Activated B cell treated with CpG ODN at 0.5 μM for 24 hours (primary cell): ENCODE results near the gene ATP11C. TPM values are rescaled to one million over a fixed set of nuclear protein-coding genes. Genes with fewer than 3 reads are reported as not detected.

ENCODE experiments used
- ATAC-seq: fragments of 200-7000 bp; cut with Tn5 transposase; one replicate; pipeline ENCODE4 v1.10.0; 2021; ENCODE audit warnings: low read depth, mild to moderate bottlenecking, moderate library complexity
- CTCF ChIA-PET: fragments of 350-600 bp; sonication (Branson Sonifier 250); formaldehyde crosslinking; loops from one replicate; lab custom pipeline; 2021; ENCODE audit warnings: antibody characterized with exemption; lab: Charles Lee
- POLR2A ChIA-PET: fragments of 350-600 bp; sonication (Branson Sonifier 250); formaldehyde crosslinking; loops from one replicate; lab custom pipeline; 2021; ENCODE audit warnings: antibody characterized with exemption; lab: Charles Lee
- DNase-seq: peaks from one replicate; pipeline ENCODE4 v3.0.0; 2022
- H3K27ac Mint-ChIP-seq: one replicate; pipeline ENCODE4 v1.8.0; 2020; ENCODE audit warnings: mixed read lengths
- H3K27me3 Mint-ChIP-seq: one replicate; pipeline ENCODE4 v1.8.0; 2021; ENCODE audit warnings: mixed read lengths
- H3K36me3 Mint-ChIP-seq: one replicate; pipeline ENCODE4 v1.8.0; 2021; ENCODE audit warnings: low read depth, mixed read lengths
- H3K4me1 Mint-ChIP-seq: one replicate; pipeline ENCODE4 v1.8.0; 2021; ENCODE audit warnings: mixed read lengths
- H3K4me3 Mint-ChIP-seq: one replicate; pipeline ENCODE4 v1.8.0; 2020; ENCODE audit warnings: mild to moderate bottlenecking, mixed read lengths
- H3K9me3 Mint-ChIP-seq: one replicate; pipeline ENCODE4 v1.8.0; 2020; ENCODE audit warnings: mixed read lengths
- intact Hi-C: fragments of 100-400 bp; cut with micrococcal nuclease; formaldehyde crosslinking; loops from one replicate; pipeline ENCODE4 v1.15.1; 2024
- total RNA-seq: library from RNA; stranded (reverse); gene quantifications from 2 replicates; pipeline ENCODE4 v1.2.3, GENCODE V29; 2022
- TF ChIP-seq, protein P1 (sequence below): fragments of 200-600 bp; IDR thresholded peaks from one replicate; pipeline ENCODE4 v1.8.0; 2022; ENCODE audit warnings: antibody characterized with exemption, mild to moderate bottlenecking

The ATP11C gene
- total RNA-seq, 1 donor from 2014 or later, result 19.7 TPM

DNA sequence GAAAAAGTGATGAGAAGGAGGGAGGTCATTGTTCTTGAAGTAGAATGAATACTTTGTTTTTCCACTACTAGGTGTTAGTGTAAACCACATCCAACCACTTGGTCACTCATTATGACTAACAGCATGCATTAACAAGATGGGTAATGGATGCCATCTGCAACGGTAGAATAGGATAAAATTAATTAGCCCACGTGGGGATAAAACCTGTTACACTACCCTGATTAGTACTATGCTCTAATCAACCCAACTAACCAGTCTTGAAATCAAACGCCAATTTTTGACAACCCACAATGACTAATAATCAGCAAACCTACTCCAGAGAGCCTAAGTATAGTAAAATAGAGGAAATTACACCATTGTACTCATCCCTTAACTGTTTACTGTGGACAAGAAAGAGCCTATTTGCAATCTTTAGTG is 131.4 kb downstream of the ATP11C start:
- ChIA-PET POLR2A (no interaction called here), CTCF (no interaction called here)
- no peaks in the 10 kb centered on the region for H3K9me3 Mint-ChIP-seq
- H3K4me1 Mint-ChIP-seq, result no peaks in the 10 kb centered on the region
- H3K36me3 Mint-ChIP-seq, result peaks cover 44% of the 10 kb centered on the region
- H3K27me3 Mint-ChIP-seq, result no peaks in the 10 kb centered on the region
- H3K27ac Mint-ChIP-seq, result no peak overlapping the region
- TF ChIP-seq, protein P1, sequence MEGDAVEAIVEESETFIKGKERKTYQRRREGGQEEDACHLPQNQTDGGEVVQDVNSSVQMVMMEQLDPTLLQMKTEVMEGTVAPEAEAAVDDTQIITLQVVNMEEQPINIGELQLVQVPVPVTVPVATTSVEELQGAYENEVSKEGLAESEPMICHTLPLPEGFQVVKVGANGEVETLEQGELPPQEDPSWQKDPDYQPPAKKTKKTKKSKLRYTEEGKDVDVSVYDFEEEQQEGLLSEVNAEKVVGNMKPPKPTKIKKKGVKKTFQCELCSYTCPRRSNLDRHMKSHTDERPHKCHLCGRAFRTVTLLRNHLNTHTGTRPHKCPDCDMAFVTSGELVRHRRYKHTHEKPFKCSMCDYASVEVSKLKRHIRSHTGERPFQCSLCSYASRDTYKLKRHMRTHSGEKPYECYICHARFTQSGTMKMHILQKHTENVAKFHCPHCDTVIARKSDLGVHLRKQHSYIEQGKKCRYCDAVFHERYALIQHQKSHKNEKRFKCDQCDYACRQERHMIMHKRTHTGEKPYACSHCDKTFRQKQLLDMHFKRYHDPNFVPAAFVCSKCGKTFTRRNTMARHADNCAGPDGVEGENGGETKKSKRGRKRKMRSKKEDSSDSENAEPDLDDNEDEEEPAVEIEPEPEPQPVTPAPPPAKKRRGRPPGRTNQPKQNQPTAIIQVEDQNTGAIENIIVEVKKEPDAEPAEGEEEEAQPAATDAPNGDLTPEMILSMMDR, result no peak
- no peak overlapping the region for H3K4me3 Mint-ChIP-seq
- no peak for ATAC-seq
- intact Hi-C loops, result no loop called here
- no peak for DNase-seq

DNA sequence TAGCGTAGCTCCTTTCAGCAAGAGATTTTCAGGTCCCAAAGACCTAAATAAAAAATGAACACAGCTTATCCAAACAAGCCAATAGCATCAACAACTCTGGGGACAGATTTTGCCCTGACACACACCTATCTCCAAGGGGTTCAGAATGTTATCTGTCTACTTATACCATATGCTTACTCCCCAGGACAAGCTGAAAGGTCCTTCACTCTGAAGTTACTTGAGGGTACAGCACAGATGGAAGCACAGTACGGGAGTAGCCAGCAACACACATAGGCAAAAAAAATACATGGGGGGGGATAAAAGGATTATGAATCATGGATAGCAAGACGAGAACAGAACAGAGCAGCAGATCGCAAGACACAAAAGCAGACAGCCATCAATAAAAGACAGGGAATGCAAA is 134.2 kb downstream of the ATP11C start:
- no peak for ATAC-seq
- POLR2A ChIA-PET, result no interaction called here
- intact Hi-C loops, result loop anchor here (5.0 kb wide), 1 partner anchor 134 kb away; the partner anchor contains the start of gene ATP11C
- Mint-ChIP-seq H3K4me3 (no peak overlapping the region), H3K27me3 (no peaks in the 10 kb centered on the region), H3K9me3 (no peaks in the 10 kb centered on the region), H3K27ac (no peak overlapping the region), H3K4me1 (peaks cover 13% of the 10 kb centered on the region), H3K36me3 (peaks cover 44% of the 10 kb centered on the region)
- TF ChIP-seq, protein P1, result no peak
- CTCF ChIA-PET, result no interaction called here
- DNase-seq, result no peak

DNA sequence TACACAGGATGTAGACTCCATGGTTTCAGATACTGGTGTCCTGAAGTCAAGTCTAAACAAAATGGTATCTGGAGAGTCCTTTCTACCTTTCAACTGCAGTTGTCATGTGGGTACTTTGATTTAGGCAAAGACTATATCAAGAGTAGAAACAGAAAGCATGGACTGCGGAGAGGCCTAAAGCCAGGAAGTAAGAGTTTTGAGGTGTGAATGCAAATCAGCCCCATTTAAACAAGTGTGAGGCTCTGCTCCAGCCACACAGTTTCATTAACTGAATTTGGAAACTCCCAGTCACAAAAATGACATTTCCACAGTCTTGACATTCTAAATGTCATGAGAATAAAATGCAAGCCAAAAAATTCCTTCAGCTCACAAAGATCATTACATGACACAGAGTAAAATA is 137.7 kb downstream of the ATP11C start:
- H3K9me3 Mint-ChIP-seq, result no peaks in the 10 kb centered on the region
- peak overlapping the region; percentile 60 for H3K4me3 Mint-ChIP-seq
- H3K36me3 Mint-ChIP-seq, result peaks cover 29% of the 10 kb centered on the region
- ChIA-PET POLR2A (no interaction called here), CTCF (no interaction called here)
- ATAC-seq (peak; percentile 58), DNase-seq (no peak)
- H3K4me1 Mint-ChIP-seq, result peaks cover 13% of the 10 kb centered on the region
- intact Hi-C loops, result loop anchor here (5.0 kb wide), 1 partner anchor 137 kb away; the partner anchor contains the start of gene ATP11C
- TF ChIP-seq, protein P1, result no peak
- no peaks in the 10 kb centered on the region for H3K27me3 Mint-ChIP-seq
- H3K27ac Mint-ChIP-seq, result peak overlapping the region; percentile 63

DNA sequence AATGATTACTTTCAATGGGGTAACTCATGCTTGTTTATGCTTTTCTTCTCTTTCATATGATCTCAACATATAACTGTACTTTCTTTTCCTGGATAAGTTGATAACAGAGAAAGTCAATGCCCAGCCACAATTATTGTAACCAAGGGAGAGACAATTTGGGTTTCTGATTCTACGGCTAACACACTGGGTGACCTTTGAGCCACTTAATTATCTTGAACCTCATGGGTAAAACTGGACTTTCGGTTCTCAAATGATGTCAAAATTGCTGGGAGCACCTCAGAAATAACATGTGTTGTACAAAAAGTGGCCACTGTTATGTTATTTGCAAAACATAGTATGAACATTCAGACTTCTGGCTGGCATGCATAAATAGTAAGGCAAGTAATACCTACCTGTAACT is 145.3 kb downstream of the ATP11C start:
- Mint-ChIP-seq H3K4me1 (peaks cover 16% of the 10 kb centered on the region), H3K27me3 (no peaks in the 10 kb centered on the region), H3K36me3 (peaks cover 41% of the 10 kb centered on the region), H3K4me3 (no peak overlapping the region), H3K9me3 (no peaks in the 10 kb centered on the region), H3K27ac (no peak overlapping the region)
- intact Hi-C loops, result no loop called here
- DNase-seq, result no peak
- TF ChIP-seq, protein P1, result no peak
- POLR2A ChIA-PET, result no interaction called here
- no peak for ATAC-seq
- CTCF ChIA-PET, result no interaction called here

DNA sequence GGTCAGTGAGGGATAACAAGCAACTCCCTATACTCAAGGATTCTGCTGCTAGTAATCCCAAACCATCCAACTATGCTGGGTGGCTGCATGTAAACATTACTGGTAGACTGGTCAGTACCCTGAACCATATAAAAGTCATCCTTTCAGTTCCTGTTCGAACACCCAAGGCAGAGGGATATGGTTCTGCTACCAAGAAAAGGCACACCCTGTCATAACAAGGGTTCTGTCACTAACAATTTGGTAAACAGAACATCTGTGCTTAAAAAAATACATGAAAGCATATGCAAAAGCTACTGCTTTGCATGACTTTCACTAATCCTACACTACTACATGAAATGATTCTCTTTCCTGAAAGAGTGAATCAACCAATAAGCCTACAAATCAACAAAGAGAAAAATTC is 148.0 kb downstream of the ATP11C start:
- no peak for DNase-seq
- peak overlapping the region; percentile 42 for H3K27ac Mint-ChIP-seq
- H3K27me3 Mint-ChIP-seq, result no peaks in the 10 kb centered on the region
- peak; percentile 57 for ATAC-seq
- peaks cover 16% of the 10 kb centered on the region for H3K4me1 Mint-ChIP-seq
- H3K4me3 Mint-ChIP-seq, result no peak overlapping the region
- CTCF ChIA-PET, result no interaction called here
- no peaks in the 10 kb centered on the region for H3K9me3 Mint-ChIP-seq
- intact Hi-C loops, result no loop called here
- TF ChIP-seq, protein P1, result no peak
- peaks cover 56% of the 10 kb centered on the region for H3K36me3 Mint-ChIP-seq
- POLR2A ChIA-PET, result no interaction called here
